Spleen (tissue), 11 donors: ENCODE data around the gene PAPPA. TPM values are rescaled to one million over a fixed set of nuclear protein-coding genes. Genes with fewer than 3 reads are reported as not detected.

Experiments used
- DNase-seq: peaks from one replicate; pipeline ENCODE4 v3.0.0-alpha.2; 2020
- H3K27ac ChIP-seq, 8 donors: fragments of 200-600 bp; sonication (generic) in 7 of 8; 1 replicate in 4 of 8; 2 replicates in 4 of 8; pipeline versions ENCODE4 v1.5.0 to v1.8.0; 2016 to 2021; ENCODE audit warnings: inconsistent platforms in 4 of 8, mild to moderate bottlenecking in 4 of 8, moderate library complexity in 1 of 8
- H3K27me3 ChIP-seq, 7 donors: fragments of 200-600 bp; sonication (generic) in 6 of 7; replicated peaks in 1 of 7; 1 replicate in 4 of 7; 2 replicates in 3 of 7; pipeline versions ENCODE4 v1.5.0 to v1.8.0; 2016 to 2021; ENCODE audit warnings: inconsistent platforms in 3 of 7, mild to moderate bottlenecking in 1 of 7
- H3K36me3 ChIP-seq, 6 donors: fragments of 200-600 bp; sonication (generic) in 5 of 6; 1 replicate in 4 of 6; 2 replicates in 2 of 6; pipeline versions ENCODE4 v1.5.0 to v1.8.0; 2016 to 2021; ENCODE audit warnings: inconsistent platforms in 2 of 6
- H3K4me1 ChIP-seq, 6 donors: fragments of 200-600 bp; sonication (generic) in 5 of 6; 1 replicate in 3 of 6; 2 replicates in 3 of 6; pipeline versions ENCODE4 v1.5.0 to v1.8.0; 2016 to 2021; ENCODE audit warnings: inconsistent platforms in 3 of 6
- H3K4me3 ChIP-seq, 8 donors: fragments of 200-600 bp; sonication (generic) in 7 of 8; 1 replicate in 4 of 8; 2 replicates in 4 of 8; pipeline versions ENCODE4 v1.5.0 to v1.8.0; 2016 to 2021; ENCODE audit warnings: inconsistent platforms in 4 of 8, mild to moderate bottlenecking in 4 of 8, moderate library complexity in 2 of 8
- H3K9me3 ChIP-seq, 8 donors: fragments of 200-600 bp; sonication (generic) in 7 of 8; 1 replicate in 4 of 8; 2 replicates in 4 of 8; pipeline versions ENCODE4 v1.5.0 to v1.8.0; 2016 to 2021; ENCODE audit warnings: inconsistent platforms in 4 of 8
- CTCF ChIP-seq, 11 experiments: fragments of 200-600 bp in 7 of 11; fragments of 450-650 bp in 4 of 11; sonication (generic) in 4 of 11; IDR thresholded peaks in 8 of 11; conservative IDR thresholded peaks in 3 of 11; 1 replicate in 7 of 11; 2 replicates in 4 of 11; pipeline versions ENCODE4 v1.4.0 to v1.8.0; 2016 to 2021; ENCODE audit warnings: antibody characterized with exemption in 11 of 11, inconsistent platforms in 4 of 11, mild to moderate bottlenecking in 1 of 11
- POLR2A ChIP-seq, 3 donors: fragments of 450-650 bp; IDR thresholded peaks; one replicate each; pipeline ENCODE4 v1.5.1; 2017; ENCODE audit warnings: antibody characterized with exemption in 3 of 3, mild to moderate bottlenecking in 1 of 3
- POLR2AphosphoS5 ChIP-seq, 3 donors: sonication (generic); formaldehyde crosslinking; IDR thresholded peaks; one replicate each; pipeline ENCODE4 v1.5.1; 2017; ENCODE audit warnings: antibody characterized with exemption in 3 of 3
- WGBS, 5 donors: extraction: QIAGEN DNeasy Blood & Tissue Kit in 3 of 5; methylation state at CpG; one replicate each; pipeline versions ENCODE4 v1.1.5 to v1.1.7; 2013 to 2018; 5-methylcytosine and 5-hydroxymethylcytosine counted together
- intact Hi-C: fragments of 100-400 bp; cut with DNase I; formaldehyde crosslinking; loops from one replicate; pipeline ENCODE4 v1.15.0; 2023; ENCODE audit warnings: low total_unique reads
- polyA plus RNA-seq, 3 donors: library from polyadenylated mRNA; stranded (reverse); fragments of 200-250 nt; gene quantifications; one replicate each; pipeline ENCODE4 v1.2.1, GENCODE V29; 2013
- total RNA-seq, 7 donors: library from RNA; depleted of rRNA in 3 of 7; stranded (reverse); fragments of >200 nt in 3 of 7; fragmentation: NEBNext Ultra II Directional in 4 of 7; extraction: Animal tissue kit (Norgen Biotek cat#: 25700) in 4 of 7; gene quantifications; one replicate each; pipeline versions ENCODE4 v1.1.0 to v1.2.1, GENCODE V29; 2016 to 2021
- donor health status: healthy with polysubstance abuse.
- donor health status: DM: no; HTN: no; CAD: no; lungs with moderate emphysema.
- donor health status: DM: no; HTN: no; CAD: no.
- donor health status: Bipolar disorder and iron deficiency.
- donor health status: healthy.
- donor health status: DM: no; HTN: no; CAD: no.
- donor health status: DM: yes; HTN: yes; CAD: no.

PAPPA gene
- total and polyA plus RNA-seq, 10 donors: 0.13 to 1.4 (median 0.45) TPM

DNA sequence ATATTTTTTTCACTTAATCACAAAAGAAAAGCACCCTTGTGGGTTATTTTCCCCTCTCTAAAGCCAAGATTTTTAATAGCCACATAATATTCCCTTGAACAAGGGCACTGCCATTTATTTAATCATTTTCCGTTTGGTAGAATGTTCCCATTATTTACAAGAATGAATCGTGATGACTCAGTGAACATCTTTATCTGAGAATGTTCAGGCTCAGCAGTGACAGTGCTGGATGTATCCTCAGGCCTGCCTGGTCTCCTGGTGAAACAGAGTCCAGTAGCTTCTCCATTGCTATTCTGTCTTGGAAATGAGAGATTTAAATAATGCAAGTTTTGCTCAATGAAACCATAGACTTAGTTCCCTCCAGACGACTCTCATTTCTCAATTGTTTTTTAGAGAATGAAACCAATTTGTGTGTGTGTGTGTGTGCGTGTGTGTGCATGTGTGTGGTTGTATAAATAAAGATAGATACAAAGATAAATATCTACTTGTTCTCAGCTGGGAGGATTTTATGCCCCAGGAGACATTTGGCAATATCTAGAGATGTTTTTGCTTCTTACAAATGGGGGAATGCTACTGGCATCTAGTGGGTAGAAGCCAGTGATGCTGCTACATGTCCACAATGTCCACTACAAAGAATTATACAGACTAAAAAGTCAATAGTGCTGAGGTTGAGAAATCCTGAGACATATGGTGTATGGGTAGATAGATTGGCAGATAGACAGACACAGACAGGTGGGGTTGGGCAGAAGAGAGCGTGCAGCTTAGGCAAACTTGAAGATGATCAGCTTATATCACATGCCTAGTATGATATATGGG lies 55.0 kb downstream of the PAPPA start:
- WGBS, 5 donors: 80 to 88% (median 83%) methylated on average over 5 of the region's 5 CpGs
- Histone ChIP-seq H3K27ac (no peak overlapping the region), H3K4me3 (no peak overlapping the region), H3K27me3 (no peaks in the 10 kb centered on the region), H3K36me3 (no peaks in the 10 kb centered on the region), H3K4me1 (no peaks in the 10 kb centered on the region), H3K9me3 (no peaks in the 10 kb centered on the region)
- TF ChIP-seq POLR2A (IDR thresholded peaks at IDR 0.05): no peak
- TF ChIP-seq CTCF (IDR thresholded peaks at IDR 0.05 in 8 of 11, conservative IDR thresholded peaks at IDR 0.05 in 3 of 11): no peak
- TF ChIP-seq POLR2AphosphoS5 (IDR thresholded peaks at IDR 0.05): no peak
- intact Hi-C loops: no loop called here
- DNase-seq: no peak

GRCh38 chr9:116209414-116210116 lies 56.0 kb downstream of the PAPPA start:
- intact Hi-C loops: no loop called here
- Histone ChIP-seq H3K36me3 (no peaks in the 10 kb centered on the region), H3K27me3 (no peaks in the 10 kb centered on the region), H3K4me1 (no peaks in the 10 kb centered on the region), H3K27ac (no peak overlapping the region), H3K9me3 (no peaks in the 10 kb centered on the region), H3K4me3 (no peak overlapping the region)
- no peak for DNase-seq
- WGBS, 5 donors: 72 to 85% (median 75%) methylated on average over 1 of the region's 1 CpG
- TF ChIP-seq CTCF (IDR thresholded peaks at IDR 0.05 in 8 of 11, conservative IDR thresholded peaks at IDR 0.05 in 3 of 11) (no peak), POLR2A (IDR thresholded peaks at IDR 0.05) (no peak), POLR2AphosphoS5 (IDR thresholded peaks at IDR 0.05) (no peak)

DNA sequence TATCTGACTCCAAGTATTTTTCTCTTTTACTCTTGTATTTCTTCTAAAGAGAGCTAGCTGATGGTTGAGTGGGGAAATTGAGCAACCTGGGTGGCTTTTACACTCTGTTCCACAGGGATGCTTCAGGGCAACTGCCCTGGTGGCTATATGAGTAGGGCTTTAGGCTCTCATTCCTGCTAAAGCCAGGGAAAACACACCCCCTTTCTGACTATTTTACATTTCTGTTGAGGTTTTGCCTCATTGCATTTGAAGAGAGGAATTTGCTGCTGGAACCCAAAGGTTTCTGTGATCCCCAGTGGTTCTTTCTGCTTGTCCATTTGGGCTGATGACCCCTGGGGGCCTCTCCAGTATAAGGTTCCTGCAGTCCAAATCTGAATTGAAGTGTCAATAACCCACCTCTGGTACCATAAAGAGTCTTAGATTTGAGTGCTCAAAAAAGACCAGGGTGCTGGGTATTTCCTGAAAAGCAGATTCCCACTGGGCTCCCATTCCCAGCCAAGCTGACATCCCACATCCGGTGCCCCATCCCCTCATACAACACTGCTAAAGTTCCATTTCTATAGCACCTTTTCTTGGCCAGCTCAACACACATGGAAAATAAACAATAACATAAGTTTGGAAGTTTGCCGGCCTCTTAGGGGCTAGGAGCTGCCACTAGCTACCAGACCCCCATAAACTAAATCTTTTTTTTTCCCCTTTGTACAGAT lies 59.5 kb downstream of the PAPPA start:
- Histone ChIP-seq H3K27ac (no peak overlapping the region), H3K4me1 (no peaks in the 10 kb centered on the region), H3K36me3 (no peaks in the 10 kb centered on the region), H3K4me3 (no peak overlapping the region), H3K9me3 (no peaks in the 10 kb centered on the region), H3K27me3 (no peaks in the 10 kb centered on the region)
- intact Hi-C loops: no loop called here
- WGBS, 5 donors: 41 to 65% (median 45%) methylated on average over 2 of the region's 2 CpGs
- no peak for DNase-seq
- no peak for TF ChIP-seq POLR2A (IDR thresholded peaks at IDR 0.05)
- TF ChIP-seq CTCF (IDR thresholded peaks at IDR 0.05 in 8 of 11, conservative IDR thresholded peaks at IDR 0.05 in 3 of 11): no peak
- TF ChIP-seq POLR2AphosphoS5 (IDR thresholded peaks at IDR 0.05): no peak

DNA sequence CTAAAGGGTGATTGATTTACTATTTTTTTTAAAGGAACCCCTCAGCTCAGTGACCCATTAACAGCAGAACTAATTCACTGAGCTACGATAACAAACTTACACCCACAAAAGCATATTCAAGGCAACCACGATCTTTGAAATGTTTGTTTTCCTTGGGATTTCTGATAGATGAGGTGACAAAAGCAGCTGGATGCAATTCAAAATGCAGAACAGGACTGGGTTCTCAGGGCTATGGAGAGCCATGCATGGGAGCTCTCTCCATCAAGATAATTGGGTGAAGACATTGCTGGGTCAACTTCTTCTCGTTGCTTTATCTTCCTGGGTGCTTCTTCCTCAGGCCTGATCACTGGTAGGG lies 60.1 kb downstream of the PAPPA start:
- no peaks in the 10 kb centered on the region for H3K9me3 ChIP-seq
- intact Hi-C loops: no loop called here
- DNase-seq: no peak
- no peaks in the 10 kb centered on the region for H3K36me3 ChIP-seq
- H3K27ac ChIP-seq: no peak overlapping the region
- H3K4me3 ChIP-seq: no peak overlapping the region
- H3K27me3 ChIP-seq: no peaks in the 10 kb centered on the region
- WGBS, 5 donors: 34 to 53% (median 36%) methylated on average over 3 of the region's 3 CpGs
- no peak for TF ChIP-seq POLR2AphosphoS5 (IDR thresholded peaks at IDR 0.05)
- no peak for TF ChIP-seq POLR2A (IDR thresholded peaks at IDR 0.05)
- no peak for TF ChIP-seq CTCF (IDR thresholded peaks at IDR 0.05 in 8 of 11, conservative IDR thresholded peaks at IDR 0.05 in 3 of 11)
- no peaks in the 10 kb centered on the region for H3K4me1 ChIP-seq
